ENCODE data around the gene ATF3.

- TF ChIP-seq GABPA (IDR thresholded peaks at IDR 0.05 in 1 of 2, conservative IDR thresholded peaks at IDR 0.05 in 1 of 2) (no peak), CTCF (IDR thresholded peaks at IDR 0.05; ENCODE audit: low read depth, low read length, missing input control) (no peak), RAD21 (IDR thresholded peaks at IDR 0.05) (no peak), YY1 (IDR thresholded peaks at IDR 0.05) (no peak), EGR1 (IDR thresholded peaks at IDR 0.05; ENCODE audit: low read depth in 2 of 2) (no peak), MAX (IDR thresholded peaks at IDR 0.05) (no peak), REST (IDR thresholded peaks at IDR 0.05) (no peak), HNF4G (IDR thresholded peaks at IDR 0.05) (no peak), TAF1 (conservative IDR thresholded peaks at IDR 0.05) (no peak), JUND (IDR thresholded peaks at IDR 0.05) (no peak)
Observed at GRCh38 chr1:212614453-212615200, 6.1 kb downstream of the ATF3 start.
